Glutamatergic neuron (in vitro differentiated cells): ENCODE data around the gene CASKIN1. TPM values are rescaled to one million over a fixed set of nuclear protein-coding genes. Genes with fewer than 3 reads are reported as not detected.
"Not testable (repeated sequence)": the region's sequence is repeated elsewhere in the genome, so short reads cannot be mapped to it uniquely, and the experiment has no call there.

ENCODE experiments used
- DNase-seq: peaks from one replicate; pipeline ENCODE4 v3.0.0; 2022
- H3K27ac Mint-ChIP-seq: one replicate; pipeline ENCODE4 v1.8.0; 2020; ENCODE audit warnings: mild to moderate bottlenecking, mixed read lengths, inconsistent platforms; ENCODE audit not compliant: unreplicated experiment
- H3K27me3 Mint-ChIP-seq: one replicate; pipeline ENCODE4 v1.8.0; 2020; ENCODE audit warnings: mild to moderate bottlenecking, moderate library complexity, mixed read lengths, inconsistent platforms; ENCODE audit not compliant: unreplicated experiment
- H3K36me3 Mint-ChIP-seq: one replicate; pipeline ENCODE4 v1.8.0; 2020; ENCODE audit warnings: mild to moderate bottlenecking, mixed read lengths, inconsistent platforms; ENCODE audit not compliant: unreplicated experiment
- H3K4me1 Mint-ChIP-seq: one replicate; pipeline ENCODE4 v1.8.0; 2020; ENCODE audit warnings: mild to moderate bottlenecking, low read depth, mixed read lengths, inconsistent platforms; ENCODE audit not compliant: unreplicated experiment
- H3K4me3 Mint-ChIP-seq: one replicate; pipeline ENCODE4 v1.8.0; 2020; ENCODE audit warnings: mild to moderate bottlenecking, mixed read lengths, inconsistent platforms; ENCODE audit not compliant: unreplicated experiment
- H3K9me3 Mint-ChIP-seq: one replicate; pipeline ENCODE4 v1.8.0; 2020; ENCODE audit warnings: mild to moderate bottlenecking, moderate library complexity, mixed read lengths, inconsistent platforms; ENCODE audit not compliant: unreplicated experiment
- CTCF ChIP-seq: fragments of 200-600 bp; sonication (generic); IDR thresholded peaks from one replicate; pipeline ENCODE4 v1.5.0; 2021; ENCODE audit not compliant: partially characterized antibody, unreplicated experiment
- total RNA-seq: library from RNA; stranded (reverse); fragmentation: NEBNext Ultra II Directional; extraction: Animal tissue kit (Norgen Biotek cat#: 25700); gene quantifications from one replicate; pipeline ENCODE4 v1.2.1, GENCODE V29; 2021; ENCODE audit not compliant: unreplicated experiment

The CASKIN1 gene
- total RNA-seq, 1 donor from 2014 or later: 31.6 TPM

- peak overlapping the region; percentile 91 for H3K27ac Mint-ChIP-seq
- TF ChIP-seq CTCF: no peak
- no peak for DNase-seq
- peaks cover 8% of the 10 kb centered on the region for H3K4me1 Mint-ChIP-seq
- H3K4me3 Mint-ChIP-seq: peak overlapping the region; percentile 87
- peaks cover 11% of the 10 kb centered on the region for H3K27me3 Mint-ChIP-seq
- no peaks in the 10 kb centered on the region for H3K36me3 Mint-ChIP-seq
- H3K9me3 Mint-ChIP-seq: peaks cover 15% of the 10 kb centered on the region
Measured at GRCh38 chr16:2206420-2206779, 10.0 kb upstream of the CASKIN1 start.

GRCh38 chr16:2205967-2206313, 9.5 kb upstream of the CASKIN1 start:
- Mint-ChIP-seq H3K9me3 (peaks cover 15% of the 10 kb centered on the region), H3K27me3 (peaks cover 11% of the 10 kb centered on the region), H3K27ac (peak overlapping the region; percentile 64), H3K4me1 (peaks cover 8% of the 10 kb centered on the region), H3K36me3 (no peaks in the 10 kb centered on the region), H3K4me3 (peak overlapping the region; percentile 80)
- peak; percentile 3 for TF ChIP-seq CTCF
- DNase-seq: peak; percentile 43

GRCh38 chr16:2205104-2205966, 8.9 kb upstream of the CASKIN1 start, which contains the start of gene MLST8:
TSS of gene MLST8 (plus strand) at chr16:2205454. CDS start at chr16:2206086, 632 bp downstream.
- Mint-ChIP-seq H3K9me3 (peaks cover 15% of the 10 kb centered on the region), H3K4me3 (peak within 1 kb of the TSS; percentile 87), H3K36me3 (peaks cover 2% of the 10 kb centered on the region), H3K4me1 (peaks cover 8% of the 10 kb centered on the region), H3K27me3 (peaks cover 15% of the 10 kb centered on the region), H3K27ac (peak within 1 kb of the TSS; percentile 91)
- TF ChIP-seq CTCF: peak; percentile 32
- peak; percentile 85 for DNase-seq

- DNase-seq: no peak
- no peak for TF ChIP-seq CTCF
- Mint-ChIP-seq H3K36me3 (peaks cover 5% of the 10 kb centered on the region), H3K27ac (peak overlapping the region; percentile 4), H3K27me3 (peaks cover 16% of the 10 kb centered on the region), H3K4me3 (peak overlapping the region; percentile 82), H3K4me1 (peaks cover 8% of the 10 kb centered on the region), H3K9me3 (peaks cover 15% of the 10 kb centered on the region)
Measured at GRCh38 chr16:2204416-2205103, 8.2 kb upstream of the CASKIN1 start.

- not testable (repeated sequence) for H3K36me3 Mint-ChIP-seq, DNase-seq, H3K27ac Mint-ChIP-seq, H3K4me1 Mint-ChIP-seq
- Mint-ChIP-seq H3K27me3 (peaks cover 22% of the 10 kb centered on the region), H3K4me3 (peak overlapping the region; percentile 49), H3K9me3 (peaks cover 15% of the 10 kb centered on the region)
Measured at GRCh38 chr16:2203119-2203688, 6.8 kb upstream of the CASKIN1 start.
